Activated CD8-positive, alpha-beta T cell treated with anti-CD3 and anti-CD28 coated beads, Interleukin-2, amount 10 ng/mL, durations not matched to agents 7 days and 5 days (primary cell): ENCODE results near the gene APBB1. TPM values are rescaled to one million over a fixed set of nuclear protein-coding genes. Genes with fewer than 3 reads are reported as not detected.

ENCODE experiments used
- ATAC-seq: fragments of 150-1000 bp; cut with Tn5 transposase; one replicate; pipeline ENCODE4 v1.10.0; 2021; ENCODE audit warnings: moderate library complexity
- CTCF ChIA-PET: fragments of 350-600 bp; sonication (Branson Sonifier 250); formaldehyde crosslinking; loops from one replicate; lab custom pipeline; 2021; ENCODE audit warnings: antibody characterized with exemption; lab: Charles Lee
- POLR2A ChIA-PET: fragments of 350-600 bp; sonication (Branson Sonifier 250); formaldehyde crosslinking; loops from one replicate; lab custom pipeline; 2021; ENCODE audit warnings: antibody characterized with exemption; lab: Charles Lee
- DNase-seq: peaks from one replicate; pipeline ENCODE4 v3.0.0-alpha.2; 2020
- H3K27ac Mint-ChIP-seq: one replicate; pipeline ENCODE4 v1.8.0; 2021; ENCODE audit warnings: mild to moderate bottlenecking, mixed read lengths
- H3K27me3 Mint-ChIP-seq: one replicate; pipeline ENCODE4 v1.8.0; 2021; ENCODE audit warnings: low read depth, mixed read lengths
- H3K36me3 Mint-ChIP-seq: one replicate; pipeline ENCODE4 v1.8.0; 2021; ENCODE audit warnings: low read depth, mixed read lengths
- H3K4me1 Mint-ChIP-seq: one replicate; pipeline ENCODE4 v1.8.0; 2021; ENCODE audit warnings: low read depth, mixed read lengths
- H3K4me3 Mint-ChIP-seq: one replicate; pipeline ENCODE4 v1.8.0; 2021; ENCODE audit warnings: mild to moderate bottlenecking, mixed read lengths
- H3K9me3 Mint-ChIP-seq: one replicate; pipeline ENCODE4 v1.8.0; 2022; ENCODE audit warnings: mixed read lengths; ENCODE audit not compliant: insufficient read depth
- total RNA-seq, 2 experiments: library from RNA; stranded (reverse); gene quantifications; one replicate each; pipeline ENCODE4 v1.2.3, GENCODE V29; 2021

The APBB1 gene
- total RNA-seq, 2 experiments from 2014 or later, result 51.7 to 52.4 TPM

DNA sequence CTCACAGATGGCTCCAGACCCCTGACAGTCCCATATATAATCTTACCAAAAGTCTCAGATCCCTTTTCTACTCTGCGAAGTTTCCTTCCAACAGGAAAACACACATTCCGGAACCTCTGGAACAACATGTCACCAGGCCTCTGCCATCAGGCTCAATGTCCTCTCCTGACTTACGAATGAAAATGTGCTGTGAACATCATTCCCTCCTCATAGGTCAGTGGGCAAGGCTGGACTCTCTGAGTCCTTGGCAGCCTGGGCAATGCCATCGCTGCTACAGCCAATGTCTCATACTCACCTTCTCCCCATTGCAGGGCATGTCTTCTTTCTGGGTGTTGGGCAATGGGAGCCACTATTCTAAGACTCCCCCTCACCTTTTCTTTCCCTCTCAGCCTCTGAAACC is 23.5 kb upstream of the APBB1 start:
- POLR2A ChIA-PET, result interaction anchor here (1.2 kb wide), 1 partner anchor 63 kb away, joined by 4 read pairs; no protein-coding TSS in a partner anchor
- CTCF ChIA-PET, result interaction anchor here (1.0 to 14.8 kb wide), 10 partner anchors 12 to 241 kb away, joined by 3 to 657 read pairs (median 12); partner anchors contain the start of genes APBB1, ARFIP2, MRPL17 and TIMM10B
- Mint-ChIP-seq H3K4me1 (no peaks in the 10 kb centered on the region), H3K36me3 (no peaks in the 10 kb centered on the region), H3K27ac (no peak overlapping the region), H3K4me3 (no peak overlapping the region), H3K9me3 (no peaks in the 10 kb centered on the region), H3K27me3 (peaks cover 12% of the 10 kb centered on the region)
- ATAC-seq (no peak), DNase-seq (no peak)

DNA sequence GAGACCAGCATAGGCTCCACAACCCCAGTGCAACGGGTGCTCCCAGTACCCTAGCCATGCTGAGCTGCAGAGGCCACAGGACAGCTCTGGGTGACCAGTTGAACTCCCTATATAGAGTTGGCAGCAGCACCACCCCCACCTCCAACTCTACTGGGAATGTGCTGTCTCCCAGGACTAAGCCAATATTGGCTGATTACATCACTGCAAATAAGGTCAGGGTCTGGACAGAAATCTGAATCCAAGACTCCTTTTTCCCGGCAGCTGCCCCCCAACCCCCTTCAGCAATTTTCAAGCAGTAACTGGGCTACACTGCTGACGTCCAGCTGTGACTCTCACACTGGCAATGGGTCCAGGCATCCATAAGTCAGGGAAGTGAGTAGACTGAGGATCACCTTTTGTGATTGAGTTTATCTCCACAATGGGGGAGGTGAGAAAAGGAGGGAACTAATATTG is 22.0 kb upstream of the APBB1 start, which contains the start of gene HPX:
HPX (minus strand) TSS at position 82 of the 453 bp plus-strand sequence; CDS start at position 58, 24 bp downstream.
- no peak within 1 kb of the TSS for H3K27ac Mint-ChIP-seq
- POLR2A ChIA-PET, result interaction anchor here (1.2 kb wide), 1 partner anchor 62 kb away, joined by 4 read pairs; no protein-coding TSS in a partner anchor
- no peaks in the 10 kb centered on the region for H3K36me3 Mint-ChIP-seq
- H3K27me3 Mint-ChIP-seq, result peaks cover 8% of the 10 kb centered on the region
- ATAC-seq (no peak), DNase-seq (no peak)
- H3K4me3 Mint-ChIP-seq, result no peak within 1 kb of the TSS
- H3K9me3 Mint-ChIP-seq, result no peaks in the 10 kb centered on the region
- H3K4me1 Mint-ChIP-seq, result peaks cover 3% of the 10 kb centered on the region
- CTCF ChIA-PET, result interaction anchor here (0.9 to 14.8 kb wide), 12 partner anchors 15 to 242 kb away, joined by 3 to 657 read pairs (median 5); partner anchors contain the start of genes APBB1, MRPL17 and SMPD1

DNA sequence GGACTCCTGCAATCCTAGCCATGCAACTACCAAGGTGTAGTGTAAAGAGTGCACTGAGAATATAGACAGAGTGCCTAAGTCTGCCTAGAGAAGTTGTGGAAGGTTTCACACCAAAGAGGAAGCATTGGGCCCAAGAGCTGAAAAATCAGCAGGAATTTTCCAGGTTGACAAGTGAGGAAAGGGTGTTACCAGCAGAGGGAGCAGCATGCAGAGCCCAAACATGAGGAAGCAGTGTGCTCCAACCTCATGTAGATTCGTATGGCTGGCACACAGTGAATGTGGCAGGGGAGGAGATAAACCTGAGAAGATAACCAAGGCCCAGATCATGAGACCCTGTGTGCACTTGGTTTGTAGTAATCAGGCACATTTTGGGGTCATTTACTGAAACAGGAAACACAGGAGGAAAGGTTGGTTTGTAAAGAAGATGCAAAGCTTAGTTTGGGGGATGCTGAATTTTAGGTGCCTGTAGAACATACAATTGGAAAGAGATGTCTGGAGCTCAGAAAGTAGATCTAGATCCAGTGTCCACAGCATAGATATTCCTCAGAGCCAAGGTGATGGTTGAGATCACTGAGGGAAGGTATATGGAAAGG is 20.2 kb upstream of the APBB1 start:
- Mint-ChIP-seq H3K9me3 (no peaks in the 10 kb centered on the region), H3K4me3 (no peak overlapping the region), H3K27me3 (no peaks in the 10 kb centered on the region), H3K27ac (no peak overlapping the region), H3K36me3 (no peaks in the 10 kb centered on the region), H3K4me1 (peaks cover 6% of the 10 kb centered on the region)
- ATAC-seq, result peak; percentile 43
- ChIA-PET CTCF (interaction anchor here (0.6 to 14.8 kb wide), 20 partner anchors 9 to 244 kb away, joined by 3 to 657 read pairs (median 4); partner anchors contain the start of genes APBB1, ARFIP2, MRPL17 and SMPD1), POLR2A (interaction anchor here (0.9 kb wide), 1 partner anchor 29 kb away, joined by 3 read pairs; no protein-coding TSS in a partner anchor)
- DNase-seq, result peak; percentile 43

DNA sequence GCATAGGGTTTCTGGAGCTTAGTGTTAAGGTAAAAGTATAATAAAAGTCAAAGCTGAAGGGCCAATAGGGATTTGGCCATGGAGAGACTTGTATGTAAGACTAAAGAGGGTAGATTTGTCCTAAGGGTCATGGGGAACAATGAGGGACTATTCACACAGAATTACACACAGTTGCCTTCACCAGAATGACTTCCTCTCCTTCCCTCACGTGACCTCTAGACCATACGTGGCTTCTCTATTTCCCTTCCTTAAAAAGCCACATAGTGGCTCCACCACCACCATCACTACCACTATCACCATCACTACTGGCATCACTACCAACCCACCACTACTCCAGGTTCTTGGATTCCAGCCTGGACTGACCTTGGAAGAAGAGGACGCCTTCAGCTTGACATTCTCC is 19.1 kb upstream of the APBB1 start:
- H3K9me3 Mint-ChIP-seq, result no peaks in the 10 kb centered on the region
- H3K27ac Mint-ChIP-seq, result no peak overlapping the region
- DNase-seq (peak; percentile 59), ATAC-seq (peak; percentile 67)
- no peak overlapping the region for H3K4me3 Mint-ChIP-seq
- H3K4me1 Mint-ChIP-seq, result peaks cover 6% of the 10 kb centered on the region
- POLR2A ChIA-PET, result interaction anchor here (0.7 to 1.2 kb wide), 5 partner anchors 19 to 59 kb away, joined by 3 to 5 read pairs (median 4); partner anchors contain the start of genes ARFIP2 and TIMM10B
- CTCF ChIA-PET, result interaction anchor here (0.6 to 14.8 kb wide), 16 partner anchors 8 to 87 kb away, joined by 3 to 657 read pairs (median 5); partner anchors contain the start of gene APBB1
- H3K27me3 Mint-ChIP-seq, result peaks cover 5% of the 10 kb centered on the region
- H3K36me3 Mint-ChIP-seq, result no peaks in the 10 kb centered on the region

DNA sequence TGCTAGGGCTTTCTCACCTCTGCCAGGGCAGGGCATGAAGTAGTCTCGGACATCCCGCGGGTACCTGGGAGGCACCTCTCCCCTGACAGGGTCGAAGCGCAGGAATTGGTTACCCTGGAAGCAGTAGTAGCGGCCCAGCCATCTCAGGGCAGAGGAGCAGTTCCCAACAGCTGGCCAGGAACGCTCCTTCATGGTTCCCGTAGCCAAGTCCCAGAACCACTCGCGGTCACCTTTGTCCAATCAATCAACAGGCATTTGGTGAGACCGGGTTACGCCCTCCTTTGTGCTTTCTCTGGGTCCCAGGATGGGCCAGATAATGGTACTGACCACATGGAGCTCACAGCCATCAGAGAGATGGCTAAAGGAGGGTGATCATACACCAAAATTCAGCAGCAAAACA is 18.5 kb upstream of the APBB1 start:
- Mint-ChIP-seq H3K27me3 (peaks cover 5% of the 10 kb centered on the region), H3K4me1 (peaks cover 6% of the 10 kb centered on the region)
- CTCF ChIA-PET, result interaction anchor here (0.6 to 14.8 kb wide), 11 partner anchors 8 to 94 kb away, joined by 3 to 657 read pairs (median 5); no protein-coding TSS in a partner anchor

DNA sequence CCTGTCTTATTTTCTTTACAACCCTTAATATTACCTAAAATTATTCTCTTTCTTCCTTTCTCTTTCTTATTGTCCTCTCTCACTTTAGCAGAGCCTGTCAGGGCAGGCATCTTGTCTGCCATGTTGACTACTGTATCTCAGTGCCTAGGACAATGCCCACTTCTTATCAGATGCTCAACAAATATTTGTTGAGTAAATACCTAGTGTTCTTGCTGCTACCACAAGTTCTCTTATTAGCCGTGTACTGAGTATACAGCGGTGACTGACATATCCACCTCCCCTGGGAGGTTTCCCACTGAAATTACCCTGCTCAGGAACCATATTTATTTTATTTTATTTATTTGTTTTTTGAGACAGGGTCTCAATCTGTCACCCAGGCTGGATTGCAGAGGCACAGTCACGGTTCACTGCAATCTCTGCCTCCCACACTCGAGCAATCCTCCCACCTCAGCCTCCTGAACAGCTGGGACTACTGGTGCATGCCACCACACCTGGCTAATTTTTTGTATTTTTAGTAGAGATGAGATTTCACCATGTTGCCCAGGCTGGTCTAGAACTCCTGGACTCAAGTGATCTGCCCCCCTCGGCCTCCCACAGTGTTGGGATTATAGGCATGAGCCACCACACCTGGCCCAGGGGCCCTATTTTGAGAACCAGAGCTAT is 15.2 kb upstream of the APBB1 start:
- POLR2A ChIA-PET, result no interaction called here
- Mint-ChIP-seq H3K27ac (no peak overlapping the region), H3K27me3 (peaks cover 5% of the 10 kb centered on the region)

More for the DNA sequence above, 18.5 kb upstream of the APBB1 start:
- Mint-ChIP-seq H3K4me3 (no peak overlapping the region), H3K27ac (no peak overlapping the region), H3K36me3 (no peaks in the 10 kb centered on the region), H3K9me3 (no peaks in the 10 kb centered on the region)
- ATAC-seq (no peak), DNase-seq (no peak)
- POLR2A ChIA-PET, result interaction anchor here (0.7 to 1.2 kb wide), 5 partner anchors 18 to 58 kb away, joined by 3 to 5 read pairs (median 4); partner anchors contain the start of genes ARFIP2 and TIMM10B

DNA sequence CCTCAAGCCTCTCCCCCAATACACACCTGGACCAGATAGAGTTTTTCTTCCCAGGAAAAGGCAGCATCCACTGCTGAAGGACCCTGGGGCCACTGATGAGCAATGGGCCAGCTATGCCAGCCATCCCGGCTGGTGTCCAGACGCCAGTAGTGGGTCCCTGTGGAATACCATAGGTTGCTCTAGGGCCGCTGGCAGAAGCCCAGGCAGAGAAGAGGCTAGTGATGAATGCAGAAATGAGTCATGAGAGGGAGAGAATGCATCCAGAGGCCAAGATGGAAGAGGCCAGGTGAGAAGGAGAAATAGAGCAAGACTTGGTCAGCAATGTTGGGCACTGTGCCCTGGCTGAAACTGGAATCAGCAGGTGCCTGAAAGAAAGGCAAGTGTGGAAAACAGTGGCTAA is 13.0 kb upstream of the APBB1 start:
- POLR2A ChIA-PET, result no interaction called here
- CTCF ChIA-PET, result interaction anchor here (2.2 to 5.4 kb wide), 2 partner anchors 12 to 53 kb away, joined by 13 to 41 read pairs; no protein-coding TSS in a partner anchor

More for the DNA sequence above, 15.2 kb upstream of the APBB1 start:
- CTCF ChIA-PET, result interaction anchor here (0.7 to 5.4 kb wide), 4 partner anchors 9 to 56 kb away, joined by 3 to 41 read pairs (median 6); no protein-coding TSS in a partner anchor
- Mint-ChIP-seq H3K9me3 (no peaks in the 10 kb centered on the region), H3K4me3 (no peak overlapping the region), H3K36me3 (no peaks in the 10 kb centered on the region), H3K4me1 (peaks cover 6% of the 10 kb centered on the region)
- DNase-seq, result no peak
- ATAC-seq, result no peak

DNA sequence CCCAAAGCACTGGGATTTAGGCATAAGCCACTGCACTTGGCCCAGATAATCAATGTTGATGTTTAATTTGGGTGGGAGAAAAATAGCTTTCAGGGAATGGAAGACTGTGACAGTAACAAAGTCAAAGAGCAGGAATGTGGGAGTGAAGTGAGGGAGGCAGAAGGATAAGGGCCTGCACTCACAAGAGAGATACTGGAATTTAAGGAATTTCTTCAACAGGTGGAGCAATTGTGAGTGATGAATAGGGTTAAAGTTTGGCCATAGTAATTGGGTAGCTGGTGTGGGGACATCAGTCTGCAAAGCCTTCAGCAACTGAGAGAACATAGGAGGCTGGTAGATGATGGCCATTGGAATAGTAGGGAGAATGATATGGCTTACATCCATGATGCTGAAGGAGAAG is 8.6 kb upstream of the APBB1 start:
- POLR2A ChIA-PET, result interaction anchor here (0.8 kb wide), 1 partner anchor 9 kb away, joined by 3 read pairs; the partner anchor contains the start of gene APBB1
- Mint-ChIP-seq H3K27me3 (peaks cover 39% of the 10 kb centered on the region), H3K27ac (no peak overlapping the region)

More for the DNA sequence above, 13.0 kb upstream of the APBB1 start:
- Mint-ChIP-seq H3K36me3 (no peaks in the 10 kb centered on the region), H3K4me1 (peaks cover 6% of the 10 kb centered on the region), H3K27ac (no peak overlapping the region), H3K9me3 (no peaks in the 10 kb centered on the region), H3K27me3 (peaks cover 15% of the 10 kb centered on the region), H3K4me3 (no peak overlapping the region)
- no peak for ATAC-seq
- DNase-seq, result no peak

DNA sequence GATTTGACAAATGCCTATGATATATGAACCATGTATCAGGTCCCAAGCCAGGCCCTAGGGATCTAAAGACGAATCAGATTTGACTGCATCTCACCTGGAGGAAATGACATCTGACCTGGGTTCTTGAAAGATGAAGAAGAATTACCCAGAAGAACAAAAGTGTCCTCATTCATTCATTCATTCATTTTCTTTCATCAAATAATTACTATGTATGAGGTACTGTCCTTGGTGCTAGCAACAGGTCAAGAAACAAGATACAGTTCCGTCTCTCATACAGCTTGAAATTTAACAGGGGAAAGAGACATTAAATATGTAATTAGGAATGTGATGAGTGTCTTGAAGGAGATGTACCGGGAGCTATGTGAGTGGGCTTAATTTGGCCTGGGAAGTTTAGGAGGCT is 1.8 kb upstream of the APBB1 start:
- Mint-ChIP-seq H3K27me3 (peaks cover 37% of the 10 kb centered on the region), H3K4me1 (peaks cover 5% of the 10 kb centered on the region), H3K4me3 (no peak overlapping the region), H3K36me3 (no peaks in the 10 kb centered on the region), H3K27ac (no peak overlapping the region), H3K9me3 (no peaks in the 10 kb centered on the region)
- POLR2A ChIA-PET, result no interaction called here
- ATAC-seq (no peak), DNase-seq (no peak)
- CTCF ChIA-PET, result interaction anchor here (0.6 to 1.4 kb wide), 3 partner anchors 17 to 42 kb away, joined by 3 to 5 read pairs (median 3); no protein-coding TSS in a partner anchor

More for the DNA sequence above, 8.6 kb upstream of the APBB1 start:
- no peaks in the 10 kb centered on the region for H3K4me1 Mint-ChIP-seq
- CTCF ChIA-PET, result interaction anchor here (1.2 to 2.6 kb wide), 6 partner anchors 11 to 104 kb away, joined by 4 to 14 read pairs (median 8); partner anchors contain the start of gene HPX
- DNase-seq (no peak), ATAC-seq (no peak)
- H3K36me3 Mint-ChIP-seq, result no peaks in the 10 kb centered on the region
- no peak overlapping the region for H3K4me3 Mint-ChIP-seq
- no peaks in the 10 kb centered on the region for H3K9me3 Mint-ChIP-seq

DNA sequence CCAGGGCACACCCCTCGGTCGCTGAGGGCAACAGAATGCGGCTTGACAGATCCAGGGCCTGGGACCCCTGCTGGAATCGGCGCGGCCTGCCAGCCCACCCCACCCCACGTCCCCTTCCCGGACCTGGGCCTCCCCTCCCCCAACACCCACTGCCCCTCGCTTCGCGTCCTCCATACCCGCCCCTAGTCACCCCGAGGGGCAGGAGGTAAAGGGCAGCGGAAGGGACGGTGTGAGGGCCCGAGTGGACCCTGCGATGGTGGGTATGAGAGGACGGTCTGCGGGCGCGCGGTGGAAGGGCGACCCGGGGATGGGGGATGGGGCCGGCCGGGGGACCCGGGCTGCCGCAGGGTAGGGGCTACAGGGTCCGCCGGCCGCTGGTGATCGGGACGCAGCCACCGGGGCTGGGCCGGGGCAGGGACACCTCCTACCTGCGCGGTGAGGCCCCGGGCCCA is 311 bp downstream of the APBB1 start:
- Mint-ChIP-seq H3K36me3 (no peaks in the 10 kb centered on the region), H3K27ac (no peak overlapping the region), H3K9me3 (no peaks in the 10 kb centered on the region), H3K4me3 (peak overlapping the region; percentile 24), H3K27me3 (peaks cover 20% of the 10 kb centered on the region), H3K4me1 (peaks cover 5% of the 10 kb centered on the region)
- ChIA-PET POLR2A (interaction anchor here (0.7 to 4.3 kb wide), 5 partner anchors 9 to 40 kb away, joined by 3 to 27 read pairs (median 7); partner anchors contain the start of gene SMPD1), CTCF (interaction anchor here (1.3 to 4.8 kb wide), 7 partner anchors 9 to 43 kb away, joined by 3 to 35 read pairs (median 6); partner anchors contain the start of gene SMPD1)
- DNase-seq, result no peak
- ATAC-seq, result peak; percentile 23
